KBM-7 (cell line): ENCODE results near the gene ALDH6A1.

Source experiments
- DNase-seq: peaks from one replicate; pipeline ENCODE4 v3.0.0-alpha.2; 2015
- in situ Hi-C: fragments of 300-500 bp; cut with MboI; formaldehyde crosslinking; loops from 2 replicates; pipeline ENCODE4 v1.14.3; 2020; ENCODE audit warnings: low sequenced_read_pairs, low pct_unique_long_range_greater_than_20kb, mixed read lengths

Gene ALDH6A1

DNA sequence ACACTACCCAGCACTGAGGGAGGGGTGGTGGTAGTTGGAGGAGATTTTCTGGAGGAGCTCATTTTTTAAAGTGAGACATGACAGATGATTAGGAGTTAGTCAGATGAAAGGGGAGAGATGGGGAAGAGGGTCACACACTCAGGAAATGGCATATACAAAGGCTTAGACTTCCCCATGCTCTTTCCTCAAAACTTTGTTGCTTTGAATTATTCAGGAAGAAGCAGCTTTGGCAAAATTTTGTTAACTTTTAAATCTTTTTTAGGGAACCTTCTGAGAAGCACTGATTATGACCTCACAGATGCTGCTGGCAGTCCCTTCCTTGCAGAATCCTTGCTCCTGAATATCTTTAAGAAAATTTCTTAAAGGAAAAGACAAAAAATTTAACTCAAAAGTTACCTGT lies 19.8 kb downstream of the ALDH6A1 start:
- no peak for DNase-seq
- in situ Hi-C loops = no loop called here

DNA sequence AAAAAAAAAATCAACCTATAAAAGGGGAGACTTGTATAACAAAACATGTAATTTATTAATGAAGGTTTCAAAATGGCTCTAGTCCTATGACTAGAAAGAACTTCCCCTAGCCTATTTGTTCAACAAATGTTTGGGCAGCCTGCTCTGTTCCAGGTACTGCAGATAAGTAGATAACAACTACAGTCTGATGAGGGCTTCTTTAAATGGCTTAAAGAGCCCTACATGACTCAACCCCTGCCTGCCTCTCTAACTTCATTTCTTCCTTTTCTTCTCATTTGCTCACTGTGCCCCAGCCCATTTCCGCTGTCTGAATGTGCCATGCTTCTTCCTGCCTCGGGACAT lies 21.5 kb downstream of the ALDH6A1 start:
- in situ Hi-C loops = no loop called here
- DNase-seq = no peak

DNA sequence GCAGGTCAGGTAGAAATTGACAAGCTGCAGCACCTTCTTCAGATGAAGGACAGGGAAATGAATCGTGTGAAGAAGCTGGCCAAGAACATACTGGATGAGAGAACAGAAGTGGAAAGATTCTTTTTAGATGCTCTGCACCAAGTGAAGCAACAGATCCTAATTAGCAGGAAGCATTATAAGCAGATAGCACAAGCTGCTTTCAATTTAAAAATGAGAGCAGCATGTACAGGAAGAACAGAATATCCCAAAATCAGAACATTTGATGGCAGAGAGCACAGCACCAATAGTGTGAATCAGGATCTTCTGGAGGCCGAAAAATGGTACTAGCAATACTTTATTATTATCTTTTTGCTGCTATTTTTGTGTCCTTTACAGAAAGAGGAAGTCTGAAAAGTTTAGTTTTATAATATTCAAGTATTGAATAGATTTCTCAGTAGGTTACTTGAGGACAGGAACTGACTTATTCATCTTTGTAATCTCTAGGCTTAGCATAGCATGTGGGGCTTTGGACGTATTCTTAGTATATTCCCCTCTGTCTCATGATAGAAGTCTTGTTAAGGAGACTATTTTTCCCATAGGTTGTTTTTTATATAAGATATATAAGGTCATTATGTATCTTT lies 34.3 kb downstream of the ALDH6A1 start:
- DNase-seq = peak; percentile 16
- in situ Hi-C loops = loop anchor here (25.0 kb wide), 1 partner anchor 538 kb away; no protein-coding TSS in a partner anchor

DNA sequence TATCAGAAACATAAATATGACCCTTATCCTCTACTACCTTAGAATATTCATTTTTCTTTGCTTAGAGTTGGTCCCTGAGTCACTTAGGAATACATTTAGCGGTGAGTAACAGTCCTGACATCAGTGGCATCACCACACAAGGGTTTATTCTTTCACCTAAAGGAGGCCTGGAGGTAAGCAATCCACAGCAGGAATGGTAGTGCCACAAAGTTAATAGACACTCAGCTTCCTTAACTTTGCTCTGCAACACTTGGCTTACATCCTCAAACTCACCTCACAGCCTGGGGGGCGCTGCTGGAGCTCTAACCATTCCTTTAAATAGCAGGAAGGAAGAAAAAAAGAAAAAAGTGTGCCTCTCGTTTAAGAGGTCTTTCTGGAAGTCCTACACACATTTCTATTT lies 36.0 kb downstream of the ALDH6A1 start:
- in situ Hi-C loops = loop anchor here (25.0 kb wide), 1 partner anchor 536 kb away; no protein-coding TSS in a partner anchor
- DNase-seq = peak; percentile 33

DNA sequence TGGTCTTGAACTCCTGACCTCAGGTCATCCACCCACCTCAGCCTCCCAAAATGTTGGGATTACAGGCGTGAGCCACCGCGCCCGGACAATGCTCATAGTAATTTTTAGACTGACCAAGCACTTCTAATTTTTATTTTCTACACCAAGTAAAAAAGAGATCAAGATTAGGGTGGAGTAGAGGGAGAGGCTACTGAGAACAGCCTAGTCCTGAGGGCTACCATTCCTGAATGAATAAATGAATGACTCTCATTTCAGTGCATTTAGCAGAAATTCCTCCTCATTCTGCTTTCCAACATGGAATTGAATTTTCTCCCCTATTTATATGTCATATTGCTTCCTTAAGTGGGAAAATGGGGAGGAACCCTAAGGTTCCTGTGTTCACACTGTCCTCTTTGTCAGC lies 38.7 kb downstream of the ALDH6A1 start:
- in situ Hi-C loops = loop anchor here (25.0 kb wide), 1 partner anchor 533 kb away; no protein-coding TSS in a partner anchor
- no peak for DNase-seq

DNA sequence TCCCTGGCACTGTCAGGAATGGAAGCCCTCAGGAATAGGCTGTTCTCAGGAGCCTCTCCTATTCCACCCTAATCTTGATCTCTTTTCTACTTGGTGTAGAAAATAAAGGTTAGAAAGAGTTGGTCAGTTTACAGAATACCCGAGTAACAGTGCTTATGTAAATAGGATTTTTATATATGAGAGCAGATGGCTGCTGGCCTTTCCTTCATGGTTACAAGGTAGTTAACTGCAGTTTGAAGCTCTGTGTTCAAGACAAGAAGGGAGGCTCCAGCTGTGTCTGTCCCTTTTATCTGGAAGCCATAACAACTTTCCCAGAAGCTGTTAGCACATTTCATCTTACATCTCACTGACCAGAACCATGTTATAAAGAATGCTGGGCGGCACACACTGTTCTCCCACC lies 42.0 kb downstream of the ALDH6A1 start:
- no peak for DNase-seq
- in situ Hi-C loops = loop anchor here (25.0 kb wide), 1 partner anchor 530 kb away; no protein-coding TSS in a partner anchor

DNA sequence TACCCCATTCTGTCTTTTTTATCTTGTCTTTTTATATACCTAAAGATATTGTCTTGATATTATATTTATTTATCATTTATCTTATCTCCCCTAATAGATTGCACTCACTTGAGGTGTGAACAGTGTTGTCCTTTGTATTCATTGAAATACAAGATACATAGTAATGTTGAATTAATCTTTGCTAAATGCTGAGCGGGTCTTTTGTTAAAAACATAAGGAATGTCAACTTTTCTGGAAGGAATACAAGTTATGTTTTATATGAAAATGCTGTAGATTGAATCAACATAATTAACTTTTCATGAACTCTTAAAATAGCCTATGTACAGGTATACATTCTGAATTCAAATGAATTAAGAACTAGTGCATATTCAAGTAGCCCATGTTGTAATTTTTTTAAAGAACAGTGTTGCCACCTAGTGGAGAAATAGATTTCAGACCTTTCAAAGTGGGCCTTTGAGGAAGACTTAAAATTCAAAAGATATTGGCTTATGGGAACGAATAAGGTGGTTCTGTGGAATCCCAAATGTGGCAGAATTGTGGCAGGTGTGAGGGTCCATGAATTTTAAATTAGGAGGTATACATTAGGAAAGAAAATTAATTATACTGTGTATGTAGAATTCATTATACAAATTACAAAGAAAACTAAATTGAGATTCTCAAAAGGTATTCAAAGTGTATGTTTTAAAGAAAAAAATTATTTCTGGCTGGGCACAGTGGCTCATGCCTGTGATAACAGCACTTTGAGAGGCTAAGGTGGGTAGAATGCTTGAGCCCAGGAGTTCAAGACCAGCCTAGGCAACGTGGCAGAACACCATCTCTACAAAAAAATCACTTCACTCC lies 46.0 kb downstream of the ALDH6A1 start:
- in situ Hi-C loops = loop anchor here (25.0 kb wide), 1 partner anchor 526 kb away; no protein-coding TSS in a partner anchor
- DNase-seq = peak; percentile 89

DNA sequence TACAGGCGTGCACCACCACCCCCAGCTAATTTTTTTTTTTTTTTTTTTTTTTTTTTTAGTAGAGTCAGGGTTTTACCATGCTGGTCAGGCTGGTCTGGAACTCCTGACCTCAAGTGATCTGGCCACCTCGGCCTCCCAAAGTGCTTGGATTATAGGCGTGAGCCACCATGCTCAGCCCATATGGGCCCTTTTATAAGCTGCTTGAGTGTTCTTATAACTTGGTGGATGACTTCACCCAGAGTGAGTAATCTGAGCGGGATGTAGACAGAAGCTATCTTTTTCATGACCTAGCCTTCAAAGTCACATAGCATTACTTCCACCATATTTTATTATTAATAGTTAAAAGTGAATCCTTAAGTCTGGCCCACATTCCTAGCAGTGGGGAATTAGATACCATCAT lies 48.7 kb downstream of the ALDH6A1 start:
- in situ Hi-C loops = loop anchor here (25.0 kb wide), 1 partner anchor 523 kb away; no protein-coding TSS in a partner anchor
- no peak for DNase-seq

DNA sequence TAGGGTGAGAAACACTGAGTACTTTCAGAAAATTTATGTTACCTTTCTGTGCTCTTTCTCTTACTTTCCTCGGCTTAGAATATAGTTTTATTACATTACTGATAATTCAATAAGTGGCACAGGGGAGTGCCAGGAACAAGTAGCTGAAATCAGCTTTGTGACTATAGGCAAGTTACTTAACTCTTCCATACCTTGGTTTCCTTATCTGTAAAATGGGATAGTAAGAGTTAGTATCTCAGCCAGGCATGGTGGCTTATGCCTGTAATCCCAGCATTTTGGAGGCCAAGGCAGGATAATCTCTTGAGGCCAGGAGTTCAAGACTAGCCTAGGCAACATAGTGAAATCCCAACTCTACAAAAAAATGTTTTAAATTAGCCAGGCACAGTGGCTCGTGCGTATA lies 49.7 kb downstream of the ALDH6A1 start:
- no peak for DNase-seq
- in situ Hi-C loops = loop anchor here (25.0 kb wide), 1 partner anchor 522 kb away; no protein-coding TSS in a partner anchor

DNA sequence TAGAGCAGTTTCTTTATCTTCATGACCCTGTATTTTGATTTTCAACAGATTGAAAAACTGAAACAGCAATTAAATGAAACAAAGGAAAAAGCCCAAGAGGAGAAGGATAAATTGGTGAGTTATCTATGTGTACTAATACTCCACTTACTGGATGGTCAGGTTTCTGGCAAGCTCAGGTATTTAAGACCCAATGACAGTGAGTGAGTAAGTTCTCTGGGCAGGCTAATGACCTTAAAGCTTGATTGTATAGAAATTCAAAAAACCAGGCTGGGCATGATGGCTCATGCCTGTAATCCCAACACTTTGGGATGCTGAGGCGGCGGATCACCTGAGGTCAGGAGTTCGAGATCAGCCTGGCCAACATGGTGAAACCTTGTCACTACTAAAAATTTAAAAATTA lies 55.1 kb downstream of the ALDH6A1 start:
- in situ Hi-C loops = loop anchor here (25.0 kb wide), 1 partner anchor 517 kb away; no protein-coding TSS in a partner anchor
- no peak for DNase-seq

DNA sequence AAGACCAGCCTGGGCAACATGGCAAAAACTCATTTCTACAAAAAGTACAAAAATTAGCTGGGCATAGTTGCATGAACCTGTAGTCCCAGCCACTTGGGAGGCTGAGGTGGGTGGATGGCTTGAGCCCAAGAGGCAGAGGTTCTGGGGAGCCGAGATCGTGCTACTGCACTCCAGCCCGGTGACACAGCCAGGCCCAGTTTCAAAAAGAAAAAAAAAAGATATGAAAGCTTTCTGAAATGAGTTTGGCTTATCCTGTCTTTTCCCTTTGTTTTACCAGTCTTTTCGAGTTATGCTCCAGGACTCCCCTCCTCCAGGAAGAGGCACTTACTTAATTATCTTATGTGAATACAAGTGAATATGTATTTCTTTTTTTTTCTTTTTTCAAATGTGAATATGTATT lies 61.9 kb downstream of the ALDH6A1 start:
- in situ Hi-C loops = no loop called here

DNA sequence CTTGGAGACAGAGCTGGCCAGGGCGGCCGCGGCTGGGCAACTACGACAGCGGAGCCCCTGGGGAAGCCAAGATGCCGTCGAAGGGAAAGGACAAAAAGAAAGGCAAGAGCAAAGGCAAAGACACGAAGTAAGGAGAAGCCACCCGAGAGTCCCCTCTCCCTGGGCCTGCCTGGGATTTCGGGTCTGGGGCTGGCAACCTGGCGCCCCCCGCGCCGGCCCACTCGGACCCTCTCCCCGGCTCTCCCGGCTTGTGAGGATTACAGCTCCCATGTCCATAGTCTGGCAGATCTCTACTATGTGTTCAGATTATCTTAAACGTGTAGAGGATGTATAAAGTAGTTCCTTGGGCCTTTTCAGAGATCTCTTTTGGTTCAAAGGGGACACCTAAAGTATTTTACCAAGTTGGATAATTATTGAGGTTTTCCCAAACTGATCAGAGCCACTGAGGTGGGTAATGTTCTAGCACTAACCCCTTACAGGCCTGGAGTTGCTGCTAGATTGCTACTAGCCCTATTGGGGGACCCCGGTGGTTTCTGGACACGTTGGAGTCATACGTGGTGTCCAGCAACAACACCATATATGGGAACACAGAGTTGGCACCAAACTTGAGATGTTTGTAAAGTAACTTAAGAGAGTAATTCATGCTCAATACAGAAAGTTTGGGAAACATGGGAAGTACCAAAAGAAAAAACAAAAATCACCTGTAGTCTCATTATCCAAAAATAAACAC lies 64.7 kb downstream of the ALDH6A1 start:
- in situ Hi-C loops = no loop called here
- DNase-seq = no peak

More for the DNA sequence above, 61.9 kb downstream of the ALDH6A1 start:
- no peak for DNase-seq

DNA sequence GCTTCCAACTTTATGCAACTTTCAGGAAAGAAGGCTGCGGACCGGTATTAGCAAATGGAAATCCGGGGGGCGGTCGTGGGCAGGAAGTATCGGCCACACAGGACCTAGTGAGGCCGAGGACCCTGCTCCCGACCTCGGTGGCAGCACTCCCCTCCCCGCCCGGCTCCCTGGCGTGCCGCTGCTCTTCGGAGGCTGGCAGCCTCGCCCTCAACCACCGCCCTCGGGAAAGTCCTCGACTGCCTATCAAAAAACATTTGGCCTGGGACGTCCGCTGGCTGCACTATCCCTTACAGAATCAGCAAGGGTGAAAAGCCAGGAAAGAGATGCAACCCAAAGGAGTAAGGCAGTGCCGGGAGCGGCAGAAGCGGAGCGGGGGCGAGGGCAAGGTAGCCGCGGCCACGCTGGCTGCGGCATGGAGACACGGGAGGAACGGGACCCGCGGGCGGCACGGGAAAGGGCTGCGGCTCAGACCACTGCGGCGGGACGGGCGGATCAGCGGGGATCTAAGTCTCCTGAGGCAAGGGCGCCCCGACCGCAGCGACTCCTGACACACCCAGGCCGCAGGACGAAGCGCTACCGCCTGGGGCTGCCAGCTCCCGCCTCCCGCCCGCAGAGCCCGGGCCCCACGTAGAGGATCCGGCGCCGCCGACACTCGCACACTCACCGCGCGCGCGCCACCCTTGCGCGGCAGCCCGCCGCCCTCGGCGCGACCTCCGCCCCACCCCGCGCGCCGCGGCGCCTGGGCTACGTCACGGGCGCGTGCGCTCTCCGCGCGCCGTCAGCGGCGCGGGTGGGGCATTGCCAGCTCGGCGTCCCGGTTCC lies 65.5 kb downstream of the ALDH6A1 start, which contains the start of the genes BBOF1 and ENTPD5:
Gene BBOF1 (plus strand): TSS at position 764 of the 822 bp plus-strand sequence. CDS start 130 bp downstream, outside the sequence.
Gene ENTPD5 (minus strand): TSS at position 703 of the 822 bp plus-strand sequence. CDS start 31,186 bp downstream, outside the sequence.
- DNase-seq = peak; percentile 80
- in situ Hi-C loops = no loop called here

DNA sequence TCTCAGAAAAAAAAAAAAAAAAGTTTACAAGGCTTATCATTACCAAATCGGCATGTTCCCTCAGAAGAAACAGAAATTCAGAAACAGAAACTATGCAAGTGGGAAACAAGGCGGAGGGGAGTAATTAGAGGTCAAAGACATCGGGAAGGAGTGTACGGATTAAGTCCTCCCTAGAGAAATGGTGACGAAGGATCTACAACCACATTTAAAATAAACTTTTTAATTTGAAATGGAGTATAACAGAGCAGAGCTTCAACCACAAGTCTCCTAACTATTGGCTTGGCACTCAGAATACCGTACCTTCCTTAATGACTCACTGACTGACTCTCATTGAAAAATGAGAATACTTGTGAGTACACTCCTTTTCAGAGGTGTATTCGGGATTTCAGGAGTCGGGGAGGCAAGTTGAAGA lies 66.1 kb downstream of the ALDH6A1 start:
- in situ Hi-C loops = no loop called here
- no peak for DNase-seq

DNA sequence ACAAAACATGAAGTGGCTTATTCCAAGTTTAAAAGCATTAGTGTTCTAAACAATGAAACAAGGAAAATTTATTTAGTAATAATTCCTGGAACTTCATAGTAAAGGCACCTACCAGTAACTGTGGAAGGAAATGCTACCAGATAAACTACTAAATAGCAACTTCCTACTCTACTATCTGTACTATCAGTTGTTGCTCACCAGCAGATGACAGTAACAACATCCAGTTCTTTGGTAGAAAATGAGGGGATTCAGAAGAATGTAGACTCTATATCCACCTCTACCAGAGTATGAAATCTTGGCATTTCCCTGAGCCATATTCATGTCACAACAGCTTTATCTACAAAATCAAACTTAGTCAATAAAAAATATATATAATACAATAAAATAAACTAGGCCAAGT lies 68.3 kb downstream of the ALDH6A1 start:
- no peak for DNase-seq
- in situ Hi-C loops = no loop called here

DNA sequence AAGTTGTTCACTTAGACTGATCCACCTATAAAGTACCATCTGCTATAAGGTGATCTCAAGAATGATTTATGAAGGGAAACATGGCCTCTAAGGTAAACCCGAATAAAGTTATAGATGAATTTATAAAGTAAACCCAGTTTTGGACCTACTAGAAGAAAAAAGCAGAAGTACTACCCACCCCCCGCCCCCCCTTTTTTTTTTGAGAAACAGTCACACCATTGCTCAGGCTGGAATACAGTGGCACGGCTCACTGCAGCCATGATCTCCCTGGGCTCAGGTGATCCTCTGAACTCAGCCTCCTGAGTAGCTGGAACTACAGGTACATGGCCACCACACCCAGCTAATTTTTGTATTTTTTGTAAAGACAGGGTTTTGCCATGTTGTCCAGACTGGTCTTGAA lies 69.1 kb downstream of the ALDH6A1 start:
- DNase-seq = peak; percentile 43
- in situ Hi-C loops = no loop called here

DNA sequence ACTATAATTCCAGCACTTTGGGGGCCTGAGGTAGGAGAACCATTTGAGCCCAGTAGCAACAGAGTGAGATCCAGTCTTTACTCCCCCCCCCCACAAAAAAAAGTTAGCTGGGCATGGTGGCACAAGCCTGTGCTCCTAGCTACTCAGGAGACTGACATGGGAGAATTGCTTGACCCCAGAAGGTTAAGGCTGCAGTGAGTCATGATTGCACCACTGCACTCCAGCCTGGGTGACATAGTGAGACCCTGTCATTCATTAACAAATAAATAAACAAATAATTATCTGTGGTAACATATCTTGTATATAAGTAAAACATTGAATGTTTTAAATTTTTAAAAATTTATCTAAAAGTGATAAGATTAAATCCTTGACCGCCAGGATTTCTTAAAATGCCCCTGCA lies 70.0 kb downstream of the ALDH6A1 start:
- in situ Hi-C loops = no loop called here
- no peak for DNase-seq

DNA sequence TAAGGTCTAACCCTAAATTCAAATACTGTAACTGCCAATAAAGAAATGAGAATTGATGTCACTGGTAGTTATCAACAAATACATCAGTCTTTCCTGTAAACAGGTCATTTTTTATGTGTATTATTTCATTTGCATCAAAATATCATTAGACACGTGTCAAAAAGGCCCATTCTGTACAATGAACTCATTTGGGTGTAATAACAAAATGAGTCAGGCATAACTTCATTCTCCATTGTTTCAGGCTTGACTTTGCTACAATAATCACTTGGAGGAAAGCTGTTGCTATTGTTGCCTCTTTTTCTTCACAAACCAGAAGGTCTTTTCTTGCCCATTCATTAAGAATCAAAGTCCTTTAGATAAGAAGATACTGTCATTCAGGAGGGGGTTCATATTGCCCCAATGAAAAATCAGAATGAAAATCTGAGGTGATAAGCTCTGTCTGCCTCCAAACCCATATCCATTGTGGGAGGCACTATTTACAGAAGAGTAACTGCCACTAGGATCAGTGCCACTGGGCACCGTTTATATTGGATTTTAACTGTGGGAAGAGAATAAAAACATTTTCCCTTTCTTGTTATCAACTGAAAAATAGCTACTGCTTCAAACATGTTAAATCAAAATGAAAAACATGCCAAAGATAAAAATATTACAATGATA lies 75.3 kb downstream of the ALDH6A1 start:
- in situ Hi-C loops = no loop called here
- DNase-seq = no peak
